Liver (tissue), 9 donors: Measurements from ENCODE around the gene FARSA. TPM values are rescaled to one million over a fixed set of nuclear protein-coding genes. Genes with fewer than 3 reads are reported as not detected.

Experiments
- DNase-seq: peaks from one replicate; pipeline ENCODE4 v3.0.0-alpha.2; 2017; ENCODE audit warnings: low spot score
- H3K27ac ChIP-seq, 2 donors: one replicate each; pipeline ENCODE4 v1.7.0; 2013; ENCODE audit warnings: inconsistent platforms in 2 of 2, low read length in 2 of 2, control low read depth in 1 of 2, low read depth in 1 of 2, mild to moderate bottlenecking in 1 of 2
- H3K27me3 ChIP-seq, 4 donors: one replicate each; pipeline versions ENCODE4 v1.6.1 to v1.7.0; 2013; ENCODE audit warnings: low read length in 3 of 4, inconsistent platforms in 1 of 4, mild to moderate bottlenecking in 1 of 4, moderate library complexity in 1 of 4; ENCODE audit not compliant: control insufficient read depth in 4 of 4, insufficient read depth in 4 of 4
- H3K36me3 ChIP-seq, 4 donors: one replicate each; pipeline versions ENCODE4 v1.6.1 to v1.7.0; 2013; ENCODE audit warnings: low read length in 3 of 4, mild to moderate bottlenecking in 3 of 4, low read depth in 1 of 4, moderate library complexity in 1 of 4; ENCODE audit not compliant: control insufficient read depth in 4 of 4, insufficient read depth in 3 of 4
- H3K4me1 ChIP-seq, 4 donors: one replicate each; pipeline versions ENCODE4 v1.6.1 to v1.7.0; 2013; ENCODE audit warnings: low read length in 3 of 4, mild to moderate bottlenecking in 3 of 4, moderate library complexity in 1 of 4; ENCODE audit not compliant: control insufficient read depth in 4 of 4, insufficient read depth in 4 of 4
- H3K4me3 ChIP-seq, 3 donors: one replicate each; pipeline versions ENCODE4 v1.6.1 to v1.7.0; 2013; ENCODE audit warnings: low read length in 3 of 3, control low read depth in 1 of 3, low read depth in 1 of 3, mild to moderate bottlenecking in 1 of 3
- H3K9ac ChIP-seq, 2 donors: one replicate each; pipeline ENCODE4 v1.7.0; 2013; ENCODE audit warnings: low read length in 2 of 2, mild to moderate bottlenecking in 2 of 2, moderate library complexity in 2 of 2, control low read depth in 1 of 2, low read depth in 1 of 2
- H3K9me3 ChIP-seq, 4 donors: one replicate each; pipeline versions ENCODE4 v1.6.1 to v1.7.0; 2013; ENCODE audit warnings: low read length in 3 of 4; ENCODE audit not compliant: control insufficient read depth in 4 of 4
- FOXA1 ChIP-seq: IDR thresholded peaks from 2 replicates; pipeline ENCODE4 v1.6.1; 2016; ENCODE audit warnings: antibody characterized with exemption
- GABPA ChIP-seq, 2 donors: IDR thresholded peaks in 1 of 2; conservative IDR thresholded peaks in 1 of 2; 2 replicates each; pipeline ENCODE4 v1.6.1; 2016; ENCODE audit warnings: antibody characterized with exemption in 2 of 2, mild to moderate bottlenecking in 1 of 2, moderate library complexity in 1 of 2
- HNF4A ChIP-seq, 2 donors: conservative IDR thresholded peaks; 2 replicates each; pipeline ENCODE4 v1.6.1; 2016; ENCODE audit warnings: antibody characterized with exemption in 2 of 2, mild to moderate bottlenecking in 2 of 2
- HNF4G ChIP-seq: IDR thresholded peaks from 2 replicates; pipeline ENCODE4 v1.6.1; 2016; ENCODE audit warnings: antibody characterized with exemption
- JUND ChIP-seq, 2 donors: IDR thresholded peaks; 2 replicates each; pipeline ENCODE4 v1.6.1; 2016; ENCODE audit warnings: antibody characterized with exemption in 2 of 2
- NR2F2 ChIP-seq: IDR thresholded peaks from 2 replicates; pipeline ENCODE4 v1.6.1; 2016; ENCODE audit warnings: antibody characterized with exemption
- RXRA ChIP-seq, 2 donors: IDR thresholded peaks; 2 replicates each; pipeline ENCODE4 v1.6.1; 2017 to 2018; ENCODE audit warnings: antibody characterized with exemption in 2 of 2, mild to moderate bottlenecking in 1 of 2
- SP1 ChIP-seq: IDR thresholded peaks from 2 replicates; pipeline ENCODE4 v1.6.1; 2018; ENCODE audit warnings: antibody characterized with exemption, mild to moderate bottlenecking
- TAF1 ChIP-seq: conservative IDR thresholded peaks from 2 replicates; pipeline ENCODE4 v1.6.1; 2016; ENCODE audit warnings: antibody characterized with exemption, mild to moderate bottlenecking
- YY1 ChIP-seq: IDR thresholded peaks from 2 replicates; pipeline ENCODE4 v1.6.1; 2016; ENCODE audit warnings: antibody characterized with exemption, mild to moderate bottlenecking
- WGBS: extraction: QIAGEN DNeasy Blood & Tissue Kit; methylation state at CpG from one replicate; pipeline ENCODE4 v1.1.7; 2013; 5-methylcytosine and 5-hydroxymethylcytosine counted together
- polyA plus RNA-seq, 2 donors: library from polyadenylated mRNA; stranded (reverse) in 1 of 2; unstranded in 1 of 2; fragments of 200-250 nt in 1 of 2; fragments of >200 nt in 1 of 2; fragmentation: Nextera tagmentation in 1 of 2; extraction: Ambion mirVana in 1 of 2; gene quantifications; one replicate each; pipeline versions ENCODE4 v1.2.1 to v1.2.3, GENCODE V29; 2013 to 2015
- total RNA-seq, 2 donors: library from RNA; depleted of rRNA; stranded (reverse); fragments of >200 nt; gene quantifications; one replicate each; pipeline ENCODE4 v1.2.3, GENCODE V29; 2014
- TF ChIP-seq, protein P1 (sequence below): fragments of 150-350 bp; IDR thresholded peaks from 2 replicates; pipeline ENCODE4 v1.5.1; 2017; ENCODE audit warnings: improper control_type of control experiment, low read depth, low read length; ENCODE audit not compliant: missing input control
- TF ChIP-seq, protein P2 (sequence below): IDR thresholded peaks from 2 replicates; pipeline ENCODE4 v1.6.1; 2016; ENCODE audit warnings: antibody characterized with exemption, mild to moderate bottlenecking
- TF ChIP-seq, protein P3 (sequence below): IDR thresholded peaks from 2 replicates; pipeline ENCODE4 v1.6.1; 2016; ENCODE audit warnings: antibody characterized with exemption
- donor health status: healthy.
- donor health status: healthy.
- donor health status: healthy.
- donor health status: healthy.
- donor health status: healthy.

The FARSA gene
- total and polyA plus RNA-seq, 4 donors: 29.8 to 50.1 (median 34.3) TPM

DNA sequence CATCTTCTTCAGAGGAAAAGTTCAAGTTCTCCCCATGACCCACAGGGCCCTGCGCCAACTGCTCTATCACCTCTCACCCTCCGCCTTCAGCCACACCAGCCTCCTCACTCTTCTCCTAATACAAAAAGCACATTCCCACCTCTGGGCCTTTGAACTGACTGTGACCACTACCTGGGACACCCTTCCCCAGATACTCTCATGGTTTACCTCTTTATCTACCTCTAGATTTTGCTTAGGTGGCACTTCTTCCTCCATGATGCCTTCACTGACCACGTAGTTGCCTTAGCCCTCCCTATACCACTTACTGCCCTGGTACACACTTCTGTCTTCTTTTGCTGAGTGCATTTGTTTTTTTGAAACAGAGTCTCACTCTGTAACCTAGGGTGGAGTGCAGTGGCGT lies 10.6 kb downstream of the FARSA start:
- WGBS: 98% methylated on average over 4 of the region's 4 CpGs
- Histone ChIP-seq H3K4me1 (peaks cover 0 to 5% (median 3%) of the 10 kb centered on the region in 4 donors), H3K27me3 (no peaks in the 10 kb centered on the region), H3K9me3 (no peaks in the 10 kb centered on the region), H3K27ac (no peak overlapping the region), H3K36me3 (peaks cover 21 to 44% (median 32%) of the 10 kb centered on the region in 4 donors), H3K4me3 (no peak overlapping the region), H3K9ac (no peak overlapping the region)
- DNase-seq: no peak
- TF ChIP-seq SP1: no peak
- TF ChIP-seq HNF4G: no peak
- TF ChIP-seq HNF4A (conservative IDR thresholded peaks at IDR 0.05): no peak
- TF ChIP-seq JUND (IDR thresholded peaks at IDR 0.05): no peak
- no peak for TF ChIP-seq FOXA1
- TF ChIP-seq, protein P1, sequence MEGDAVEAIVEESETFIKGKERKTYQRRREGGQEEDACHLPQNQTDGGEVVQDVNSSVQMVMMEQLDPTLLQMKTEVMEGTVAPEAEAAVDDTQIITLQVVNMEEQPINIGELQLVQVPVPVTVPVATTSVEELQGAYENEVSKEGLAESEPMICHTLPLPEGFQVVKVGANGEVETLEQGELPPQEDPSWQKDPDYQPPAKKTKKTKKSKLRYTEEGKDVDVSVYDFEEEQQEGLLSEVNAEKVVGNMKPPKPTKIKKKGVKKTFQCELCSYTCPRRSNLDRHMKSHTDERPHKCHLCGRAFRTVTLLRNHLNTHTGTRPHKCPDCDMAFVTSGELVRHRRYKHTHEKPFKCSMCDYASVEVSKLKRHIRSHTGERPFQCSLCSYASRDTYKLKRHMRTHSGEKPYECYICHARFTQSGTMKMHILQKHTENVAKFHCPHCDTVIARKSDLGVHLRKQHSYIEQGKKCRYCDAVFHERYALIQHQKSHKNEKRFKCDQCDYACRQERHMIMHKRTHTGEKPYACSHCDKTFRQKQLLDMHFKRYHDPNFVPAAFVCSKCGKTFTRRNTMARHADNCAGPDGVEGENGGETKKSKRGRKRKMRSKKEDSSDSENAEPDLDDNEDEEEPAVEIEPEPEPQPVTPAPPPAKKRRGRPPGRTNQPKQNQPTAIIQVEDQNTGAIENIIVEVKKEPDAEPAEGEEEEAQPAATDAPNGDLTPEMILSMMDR: no peak
- no peak for TF ChIP-seq TAF1
- TF ChIP-seq NR2F2: no peak
- TF ChIP-seq RXRA (IDR thresholded peaks at IDR 0.05): no peak
- TF ChIP-seq, protein P2, sequence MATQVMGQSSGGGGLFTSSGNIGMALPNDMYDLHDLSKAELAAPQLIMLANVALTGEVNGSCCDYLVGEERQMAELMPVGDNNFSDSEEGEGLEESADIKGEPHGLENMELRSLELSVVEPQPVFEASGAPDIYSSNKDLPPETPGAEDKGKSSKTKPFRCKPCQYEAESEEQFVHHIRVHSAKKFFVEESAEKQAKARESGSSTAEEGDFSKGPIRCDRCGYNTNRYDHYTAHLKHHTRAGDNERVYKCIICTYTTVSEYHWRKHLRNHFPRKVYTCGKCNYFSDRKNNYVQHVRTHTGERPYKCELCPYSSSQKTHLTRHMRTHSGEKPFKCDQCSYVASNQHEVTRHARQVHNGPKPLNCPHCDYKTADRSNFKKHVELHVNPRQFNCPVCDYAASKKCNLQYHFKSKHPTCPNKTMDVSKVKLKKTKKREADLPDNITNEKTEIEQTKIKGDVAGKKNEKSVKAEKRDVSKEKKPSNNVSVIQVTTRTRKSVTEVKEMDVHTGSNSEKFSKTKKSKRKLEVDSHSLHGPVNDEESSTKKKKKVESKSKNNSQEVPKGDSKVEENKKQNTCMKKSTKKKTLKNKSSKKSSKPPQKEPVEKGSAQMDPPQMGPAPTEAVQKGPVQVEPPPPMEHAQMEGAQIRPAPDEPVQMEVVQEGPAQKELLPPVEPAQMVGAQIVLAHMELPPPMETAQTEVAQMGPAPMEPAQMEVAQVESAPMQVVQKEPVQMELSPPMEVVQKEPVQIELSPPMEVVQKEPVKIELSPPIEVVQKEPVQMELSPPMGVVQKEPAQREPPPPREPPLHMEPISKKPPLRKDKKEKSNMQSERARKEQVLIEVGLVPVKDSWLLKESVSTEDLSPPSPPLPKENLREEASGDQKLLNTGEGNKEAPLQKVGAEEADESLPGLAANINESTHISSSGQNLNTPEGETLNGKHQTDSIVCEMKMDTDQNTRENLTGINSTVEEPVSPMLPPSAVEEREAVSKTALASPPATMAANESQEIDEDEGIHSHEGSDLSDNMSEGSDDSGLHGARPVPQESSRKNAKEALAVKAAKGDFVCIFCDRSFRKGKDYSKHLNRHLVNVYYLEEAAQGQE: no peak
- TF ChIP-seq, protein P3, sequence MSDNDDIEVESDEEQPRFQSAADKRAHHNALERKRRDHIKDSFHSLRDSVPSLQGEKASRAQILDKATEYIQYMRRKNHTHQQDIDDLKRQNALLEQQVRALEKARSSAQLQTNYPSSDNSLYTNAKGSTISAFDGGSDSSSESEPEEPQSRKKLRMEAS: no peak
- no peak for TF ChIP-seq GABPA (IDR thresholded peaks at IDR 0.05 in 1 of 2, conservative IDR thresholded peaks at IDR 0.05 in 1 of 2)

DNA sequence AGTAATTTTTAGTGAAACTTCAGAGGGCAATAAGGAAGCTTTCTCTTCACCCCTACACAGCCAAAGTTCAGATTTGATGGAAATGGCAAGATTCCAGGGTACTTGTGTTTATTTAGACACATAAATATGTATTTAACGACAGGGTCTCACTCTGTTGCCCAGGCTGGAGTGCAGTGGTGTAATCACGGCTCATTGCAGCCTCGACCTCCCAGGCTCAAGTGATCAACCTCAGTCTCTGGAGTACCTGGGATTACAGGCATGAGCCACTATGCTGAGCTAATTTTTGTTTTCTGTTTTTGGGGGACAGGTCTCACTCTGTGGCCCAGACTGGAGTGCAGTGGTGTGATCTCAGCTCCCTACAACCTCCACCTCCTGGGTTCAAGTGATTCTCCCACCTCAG lies 12.5 kb downstream of the FARSA start:
- H3K27ac ChIP-seq: no peak overlapping the region
- DNase-seq: no peak
- WGBS: 50% methylated on average over 3 of the region's 3 CpGs
- peaks cover 19 to 32% (median 25%) of the 10 kb centered on the region in 4 donors for H3K36me3 ChIP-seq
- no peak overlapping the region for H3K9ac ChIP-seq
- no peaks in the 10 kb centered on the region for H3K9me3 ChIP-seq
- peaks cover 0 to 5% (median 3%) of the 10 kb centered on the region in 4 donors for H3K4me1 ChIP-seq
- no peak overlapping the region for H3K4me3 ChIP-seq
- no peaks in the 10 kb centered on the region for H3K27me3 ChIP-seq
- TF ChIP-seq YY1 (no peak), HNF4A (conservative IDR thresholded peaks at IDR 0.05) (no peak), NR2F2 (no peak), SP1 (no peak), RXRA (IDR thresholded peaks at IDR 0.05) (no peak), TAF1 (no peak), GABPA (IDR thresholded peaks at IDR 0.05 in 1 of 2, conservative IDR thresholded peaks at IDR 0.05 in 1 of 2) (no peak), JUND (IDR thresholded peaks at IDR 0.05) (no peak)
- TF ChIP-seq, protein P1: no peak
- TF ChIP-seq, protein P2: no peak
